Esophagus muscularis mucosa (tissue), 4 donors: Measurements from ENCODE around the gene SBK3. TPM values are rescaled to one million over a fixed set of nuclear protein-coding genes. Genes with fewer than 3 reads are reported as not detected.

Source experiments
- DNase-seq: peaks from one replicate; pipeline ENCODE4 v3.0.0-alpha.2; 2017; ENCODE audit errors: extremely low spot score
- H3K27ac ChIP-seq, 4 donors: fragments of 200-600 bp; sonication (generic); replicated peaks in 1 of 4; 1 replicate in 3 of 4; 2 replicates in 1 of 4; pipeline ENCODE4 v1.5.1; 2016 to 2019; ENCODE audit warnings: mild to moderate bottlenecking in 1 of 4
- H3K27me3 ChIP-seq, 4 donors: fragments of 200-600 bp; sonication (generic); one replicate each; pipeline versions ENCODE4 v1.5.1 to v1.6.0; 2016 to 2019
- H3K36me3 ChIP-seq, 4 donors: fragments of 200-600 bp; sonication (generic); one replicate each; pipeline ENCODE4 v1.5.1; 2016 to 2019
- H3K4me1 ChIP-seq, 4 donors: fragments of 200-600 bp; sonication (generic); one replicate each; pipeline ENCODE4 v1.5.1; 2016 to 2019
- H3K4me3 ChIP-seq, 4 donors: fragments of 200-600 bp; sonication (generic); 1 replicate in 2 of 4; 2 replicates in 2 of 4; pipeline ENCODE4 v1.5.1; 2016 to 2019; ENCODE audit warnings: mild to moderate bottlenecking in 4 of 4, moderate library complexity in 1 of 4
- H3K9me3 ChIP-seq, 4 donors: fragments of 200-600 bp; sonication (generic); 1 replicate in 3 of 4; 2 replicates in 1 of 4; pipeline ENCODE4 v1.5.1; 2016 to 2019
- CTCF ChIP-seq, 3 experiments: fragments of 200-600 bp in 2 of 3; fragments of 450-650 bp in 1 of 3; sonication (generic) in 2 of 3; IDR thresholded peaks; one replicate each; pipeline ENCODE4 v1.5.1; 2017 to 2019; ENCODE audit warnings: antibody characterized with exemption in 3 of 3, mild to moderate bottlenecking in 2 of 3, moderate library complexity in 1 of 3
- EP300 ChIP-seq: sonication (generic); formaldehyde crosslinking; IDR thresholded peaks from one replicate; pipeline ENCODE4 v1.6.1; 2017; ENCODE audit warnings: antibody characterized with exemption
- POLR2A ChIP-seq: fragments of 450-650 bp; IDR thresholded peaks from one replicate; pipeline ENCODE4 v1.6.1; 2017; ENCODE audit warnings: antibody characterized with exemption, moderate library complexity, mild to moderate bottlenecking, low read depth
- POLR2AphosphoS5 ChIP-seq, 2 donors: sonication (generic); formaldehyde crosslinking; IDR thresholded peaks; one replicate each; pipeline ENCODE4 v1.6.1; 2017; ENCODE audit warnings: antibody characterized with exemption in 2 of 2
- whole genome bisulfite sequencing: methylation state at CpG from one replicate; pipeline ENCODE4 v1.1.5; 2018; 5-methylcytosine and 5-hydroxymethylcytosine counted together
- intact Hi-C: fragments of 100-400 bp; cut with DNase I; formaldehyde crosslinking; loops from one replicate; pipeline ENCODE4 v1.15.1; 2023
- total RNA-seq, 4 donors: library from RNA; depleted of rRNA; stranded (reverse); fragments of >200 nt; gene quantifications; one replicate each; pipeline versions ENCODE4 v1.1.0 to v1.2.1, GENCODE V29; 2016

The SBK3 gene
- total RNA-seq, 4 donors from 2014 or later, result 0.83 to 1.5 (median 1.5) TPM; not detected in 1

- Histone ChIP-seq H3K36me3 (no peaks in the 10 kb centered on the region), H3K4me1 (peaks cover 26 to 30% (median 28%) of the 10 kb centered on the region in 4 donors), H3K27me3 (peaks cover 0 to 52% (median 5%) of the 10 kb centered on the region in 4 donors), H3K27ac (no peak overlapping the region), H3K4me3 (no peak overlapping the region), H3K9me3 (no peaks in the 10 kb centered on the region)
- no peak for TF ChIP-seq POLR2A
- TF ChIP-seq EP300, result no peak
- no peak for TF ChIP-seq POLR2AphosphoS5 (IDR thresholded peaks at IDR 0.05)
- no peak for TF ChIP-seq CTCF (IDR thresholded peaks at IDR 0.05)
- intact Hi-C loops, result no loop called here
- 77% methylated on average over 14 of the region's 15 CpGs for WGBS
- no peak for DNase-seq
These were observed 1.3 kb downstream of the SBK3 start for GRCh38 chr19:55544014-55544413.

GRCh38 chr19:55543567-55543966 lies 1.8 kb downstream of the SBK3 start:
- no peak overlapping the region for H3K27ac ChIP-seq
- DNase-seq, result no peak
- H3K27me3 ChIP-seq, result peaks cover 0 to 48% (median 5%) of the 10 kb centered on the region in 4 donors
- H3K4me1 ChIP-seq, result peaks cover 26 to 32% (median 28%) of the 10 kb centered on the region in 4 donors
- intact Hi-C loops, result no loop called here
- no peaks in the 10 kb centered on the region for H3K36me3 ChIP-seq
- H3K4me3 ChIP-seq, result no peak overlapping the region
- H3K9me3 ChIP-seq, result no peaks in the 10 kb centered on the region
- TF ChIP-seq EP300 (no peak), POLR2A (no peak), POLR2AphosphoS5 (IDR thresholded peaks at IDR 0.05) (no peak), CTCF (IDR thresholded peaks at IDR 0.05) (no peak)
- 76% methylated on average over 5 of the region's 5 CpGs for WGBS

GRCh38 chr19:55542292-55542855 lies 3.0 kb downstream of the SBK3 start:
- no peak overlapping the region for H3K4me3 ChIP-seq
- 90% methylated on average over 7 of the region's 7 CpGs for WGBS
- no peak overlapping the region for H3K27ac ChIP-seq
- H3K4me1 ChIP-seq, result peaks cover 22 to 30% (median 25%) of the 10 kb centered on the region in 4 donors
- no peaks in the 10 kb centered on the region for H3K9me3 ChIP-seq
- no peak for DNase-seq
- H3K36me3 ChIP-seq, result no peaks in the 10 kb centered on the region
- intact Hi-C loops, result no loop called here
- H3K27me3 ChIP-seq, result peaks cover 0 to 36% (median 5%) of the 10 kb centered on the region in 4 donors
- TF ChIP-seq CTCF (IDR thresholded peaks at IDR 0.05) (no peak), POLR2AphosphoS5 (IDR thresholded peaks at IDR 0.05) (no peak), POLR2A (no peak), EP300 (no peak)

- Histone ChIP-seq H3K4me3 (no peak overlapping the region), H3K27me3 (peaks cover 0 to 33% (median 5%) of the 10 kb centered on the region in 4 donors), H3K9me3 (no peaks in the 10 kb centered on the region), H3K36me3 (no peaks in the 10 kb centered on the region), H3K27ac (no peak overlapping the region), H3K4me1 (peaks cover 9 to 17% (median 13%) of the 10 kb centered on the region in 4 donors)
- no peak for TF ChIP-seq POLR2AphosphoS5 (IDR thresholded peaks at IDR 0.05)
- TF ChIP-seq CTCF (IDR thresholded peaks at IDR 0.05), result no peak
- TF ChIP-seq POLR2A, result no peak
- no peak for TF ChIP-seq EP300
- intact Hi-C loops, result no loop called here
- no peak for DNase-seq
- 82% methylated on average over 7 of the region's 19 CpGs for WGBS
These were observed 4.3 kb downstream of the SBK3 start for GRCh38 chr19:55541091-55541490.

GRCh38 chr19:55540619-55541018 lies 4.7 kb downstream of the SBK3 start:
- no peak overlapping the region for H3K27ac ChIP-seq
- no peak for TF ChIP-seq POLR2A
- TF ChIP-seq CTCF (IDR thresholded peaks at IDR 0.05), result no peak
- no peak for TF ChIP-seq EP300
- no peak for TF ChIP-seq POLR2AphosphoS5 (IDR thresholded peaks at IDR 0.05)

More at GRCh38 chr19:55540619-55541018, 4.7 kb downstream of the SBK3 start:
- Histone ChIP-seq H3K4me3 (no peak overlapping the region), H3K36me3 (no peaks in the 10 kb centered on the region), H3K4me1 (peaks cover 5 to 13% (median 8%) of the 10 kb centered on the region in 4 donors), H3K9me3 (no peaks in the 10 kb centered on the region), H3K27me3 (peaks cover 0 to 29% (median 5%) of the 10 kb centered on the region in 4 donors)
- intact Hi-C loops, result no loop called here
- 64% methylated on average over 10 of the region's 10 CpGs for WGBS
- no peak for DNase-seq
